H1 (cell line): ENCODE data around the gene WDFY4. TPM values are rescaled to one million over a fixed set of nuclear protein-coding genes. Genes with fewer than 3 reads are reported as not detected.
"Not testable (repeated sequence)": the region's sequence is repeated elsewhere in the genome, so short reads cannot be mapped to it uniquely, and the experiment has no call there.

Experiments used
- CTCF ChIA-PET: fragments of 300-600 bp; sonication (Branson Sonifier 250); formaldehyde crosslinking; loops from one replicate; lab custom pipeline; 2021; ENCODE audit not compliant: partially characterized antibody; lab: Charles Lee
- POLR2A ChIA-PET: fragments of 300-600 bp; sonication (Branson Sonifier 250); formaldehyde crosslinking; loops from one replicate; lab custom pipeline; 2021; ENCODE audit warnings: inconsistent platforms; ENCODE audit not compliant: partially characterized antibody; lab: Charles Lee
- DNase-seq, 2 experiments: peaks; one replicate each; pipeline versions ENCODE4 v3.0.0 to v3.0.0-alpha.2; 2010 to 2022; ENCODE audit warnings: low spot score in 2 of 2, low read depth in 1 of 2, mixed read lengths in 1 of 2
- FAIRE-seq: peaks from 2 replicates; lab custom pipeline; 2011; peaks lifted over from hg19 to GRCh38; lab: Jason Lieb, UNC
- H2AFZ ChIP-seq: 2 replicates; pipeline ENCODE4 v1.8.1; 2012; ENCODE audit warnings: low read length, inconsistent platforms
- H2AK5ac ChIP-seq: 2 replicates; pipeline ENCODE4 v1.6.1; 2013; ENCODE audit warnings: low read depth, low read length
- H2BK120ac ChIP-seq: replicated peaks from 2 replicates; pipeline ENCODE3; 2013; ENCODE audit warnings: low read depth, low read length, inconsistent platforms
- H2BK12ac ChIP-seq: 2 replicates; pipeline ENCODE4 v1.6.1; 2013; ENCODE audit warnings: low read depth, low read length
- H2BK15ac ChIP-seq: 2 replicates; pipeline ENCODE4 v1.6.1; 2013; ENCODE audit warnings: low read length
- H2BK20ac ChIP-seq: 2 replicates; pipeline ENCODE4 v1.6.1; 2013; ENCODE audit warnings: low read length
- H2BK5ac ChIP-seq: 2 replicates; pipeline ENCODE4 v1.6.1; 2013; ENCODE audit warnings: low read depth, low read length
- H3K14ac ChIP-seq: 2 replicates; pipeline ENCODE4 v1.6.1; 2013; ENCODE audit warnings: inconsistent platforms; ENCODE audit not compliant: insufficient read length
- H3K18ac ChIP-seq: 2 replicates; pipeline ENCODE4 v1.6.1; 2013; ENCODE audit warnings: low read length; ENCODE audit errors: extremely low read depth
- H3K23ac ChIP-seq: 2 replicates; pipeline ENCODE4 v1.6.1; 2013; ENCODE audit warnings: inconsistent platforms; ENCODE audit not compliant: insufficient read length
- H3K23me2 ChIP-seq: 2 replicates; pipeline ENCODE4 v1.6.1; 2013; ENCODE audit warnings: low read depth, low read length
- H3K27ac ChIP-seq: 2 replicates; pipeline ENCODE4 v1.6.1; 2011; ENCODE audit warnings: low read depth, low read length, inconsistent platforms
- H3K27me3 ChIP-seq, 4 experiments: replicated peaks in 1 of 4; 1 replicate in 1 of 4; 2 replicates in 3 of 4; pipeline versions ENCODE4 v1.6.1 to v1.8.1; 2011 to 2013; ENCODE audit warnings: low read length in 3 of 4, mild to moderate bottlenecking in 3 of 4, inconsistent platforms in 2 of 4, mixed read lengths in 2 of 4, moderate library complexity in 1 of 4; ENCODE audit not compliant: control insufficient read depth in 3 of 4, insufficient read depth in 3 of 4; ENCODE audit errors: extremely low read depth in 1 of 4
- H3K36me3 ChIP-seq, 4 experiments: 2 replicates each; pipeline versions ENCODE4 v1.6.1 to v1.8.1; 2011 to 2013; ENCODE audit warnings: mild to moderate bottlenecking in 4 of 4, low read length in 3 of 4, moderate library complexity in 2 of 4, control low read depth in 1 of 4, inconsistent platforms in 1 of 4; ENCODE audit not compliant: insufficient read depth in 4 of 4, control insufficient read depth in 2 of 4
- H3K4ac ChIP-seq: replicated peaks from 2 replicates; pipeline ENCODE3; 2013; ENCODE audit warnings: low read length, low read depth, mixed read lengths, inconsistent platforms; ENCODE audit not compliant: insufficient read length
- H3K4me1 ChIP-seq, 4 experiments: replicated peaks in 1 of 4; 1 replicate in 1 of 4; 2 replicates in 3 of 4; pipeline versions ENCODE4 v1.6.1 to v1.8.1; 2011 to 2013; ENCODE audit warnings: low read length in 3 of 4, inconsistent platforms in 2 of 4, mixed read lengths in 1 of 4; ENCODE audit not compliant: insufficient read depth in 4 of 4, control insufficient read depth in 3 of 4
- H3K4me2 ChIP-seq, 2 experiments: 2 replicates each; pipeline versions ENCODE4 v1.6.1 to v1.8.1; 2011 to 2013; ENCODE audit warnings: low read depth in 2 of 2, low read length in 2 of 2, control low read depth in 1 of 2, inconsistent platforms in 1 of 2, mild to moderate bottlenecking in 1 of 2; ENCODE audit not compliant: insufficient read depth in 1 of 2
- H3K4me3 ChIP-seq, 4 experiments: fragments of 200-600, 300-600 bp in 1 of 4; sonication (generic), shearing (Covaris generic), sonication (Bioruptor Twin) in 1 of 4; 2 replicates each; pipeline versions ENCODE4 v1.5.1 to v1.8.1; 2011 to 2016; ENCODE audit warnings: low read length in 4 of 4, low read depth in 3 of 4, control low read depth in 2 of 4, inconsistent platforms in 2 of 4, mild to moderate bottlenecking in 2 of 4, mixed read lengths in 1 of 4, moderate library complexity in 1 of 4; ENCODE audit not compliant: insufficient read depth in 2 of 4; ENCODE audit errors: extremely low read depth in 1 of 4
- H3K56ac ChIP-seq: replicated peaks from 2 replicates; pipeline ENCODE3; 2013; ENCODE audit warnings: low read depth, mild to moderate bottlenecking, mixed read lengths, low read length, inconsistent platforms; ENCODE audit not compliant: insufficient read length
- H3K79me1 ChIP-seq: 2 replicates; pipeline ENCODE4 v1.6.1; 2013; ENCODE audit warnings: low read depth, low read length, control low read depth
- H3K79me2 ChIP-seq, 2 experiments: 2 replicates each; pipeline versions ENCODE4 v1.6.1 to v1.8.1; 2012 to 2013; ENCODE audit warnings: low read length in 2 of 2, mild to moderate bottlenecking in 2 of 2, inconsistent platforms in 1 of 2; ENCODE audit not compliant: insufficient read depth in 2 of 2, control insufficient read depth in 1 of 2
- H3K9ac ChIP-seq, 4 experiments: replicated peaks in 1 of 4; 1 replicate in 1 of 4; 2 replicates in 3 of 4; pipeline versions ENCODE4 v1.6.1 to v1.8.1; 2011 to 2013; ENCODE audit warnings: low read depth in 3 of 4, low read length in 3 of 4, control low read depth in 2 of 4, mild to moderate bottlenecking in 2 of 4, moderate library complexity in 2 of 4, inconsistent platforms in 1 of 4; ENCODE audit errors: extremely low read depth in 1 of 4
- H3K9me3 ChIP-seq, 2 experiments: 2 replicates each; pipeline versions ENCODE4 v1.6.1 to v1.8.1; 2012 to 2013; ENCODE audit warnings: mild to moderate bottlenecking in 2 of 2, moderate library complexity in 2 of 2, control low read depth in 1 of 2, inconsistent platforms in 1 of 2, low read depth in 1 of 2, low read length in 1 of 2, mixed read lengths in 1 of 2; ENCODE audit not compliant: insufficient read depth in 2 of 2
- H4K20me1 ChIP-seq, 2 experiments: replicated peaks in 1 of 2; 2 replicates each; pipeline versions ENCODE3 to v1.8.1; 2011 to 2013; ENCODE audit warnings: inconsistent platforms in 2 of 2, low read length in 2 of 2, mild to moderate bottlenecking in 1 of 2; ENCODE audit not compliant: insufficient read depth in 2 of 2, control insufficient read depth in 1 of 2
- H4K5ac ChIP-seq: 2 replicates; pipeline ENCODE4 v1.6.1; 2013; ENCODE audit warnings: low read length, low read depth, mixed read lengths, inconsistent platforms; ENCODE audit not compliant: insufficient read length
- H4K8ac ChIP-seq: 2 replicates; pipeline ENCODE4 v1.8.0; 2013; ENCODE audit warnings: mild to moderate bottlenecking, moderate library complexity, low read length, inconsistent platforms; ENCODE audit not compliant: insufficient read depth; ENCODE audit errors: extremely low read depth
- H4K91ac ChIP-seq: replicated peaks from 2 replicates; pipeline ENCODE3; 2013; ENCODE audit warnings: low read length, mixed read lengths, inconsistent platforms; ENCODE audit not compliant: insufficient read length
- WGBS, 2 experiments: shearing (Covaris generic) in 1 of 2; methylation state at CpG; one replicate each; pipeline versions ENCODE4 v1.1.6 to v1.1.7; 2013 to 2015; ENCODE audit warnings: low lambda C conversion rate in 2 of 2, mixed read lengths in 2 of 2, inconsistent platforms in 1 of 2, low coverage in 1 of 2, missing lambda C conversion rate in 1 of 2; ENCODE audit not compliant: insufficient replicate concordance in 2 of 2, insufficient coverage in 1 of 2, insufficient read length in 1 of 2; ENCODE audit errors: extremely low coverage in 1 of 2, missing lambda C conversion rate in 1 of 2; 5-methylcytosine and 5-hydroxymethylcytosine counted together
- polyA plus RNA-seq, 7 experiments: library from polyadenylated mRNA; depleted of rRNA in 3 of 7; stranded (reverse) in 5 of 7; unstranded in 2 of 7; fragments of >200 nt in 5 of 7; fragments of 200-250 nt in 2 of 7; gene quantifications; 1 replicate in 5 of 7; 2 replicates in 1 of 7; 4 replicates in 1 of 7; pipeline versions ENCODE4 v1.2.1 to v1.2.3, GENCODE V29; 2011 to 2013; ENCODE audit warnings: missing spikeins in 2 of 7, mixed read lengths in 2 of 7
- total RNA-seq: library from RNA; stranded (reverse); fragmentation: NEBNext Ultra II Directional; extraction: Animal tissue kit (Norgen Biotek cat#: 25700); gene quantifications from 2 replicates; pipeline ENCODE4 v1.2.1, GENCODE V29; 2021

Gene WDFY4
- total and polyA plus RNA-seq, 2 of the 8 experiments (the other 6 are each of a cell fraction or from before 2014, with no cell fraction given): not detected

DNA sequence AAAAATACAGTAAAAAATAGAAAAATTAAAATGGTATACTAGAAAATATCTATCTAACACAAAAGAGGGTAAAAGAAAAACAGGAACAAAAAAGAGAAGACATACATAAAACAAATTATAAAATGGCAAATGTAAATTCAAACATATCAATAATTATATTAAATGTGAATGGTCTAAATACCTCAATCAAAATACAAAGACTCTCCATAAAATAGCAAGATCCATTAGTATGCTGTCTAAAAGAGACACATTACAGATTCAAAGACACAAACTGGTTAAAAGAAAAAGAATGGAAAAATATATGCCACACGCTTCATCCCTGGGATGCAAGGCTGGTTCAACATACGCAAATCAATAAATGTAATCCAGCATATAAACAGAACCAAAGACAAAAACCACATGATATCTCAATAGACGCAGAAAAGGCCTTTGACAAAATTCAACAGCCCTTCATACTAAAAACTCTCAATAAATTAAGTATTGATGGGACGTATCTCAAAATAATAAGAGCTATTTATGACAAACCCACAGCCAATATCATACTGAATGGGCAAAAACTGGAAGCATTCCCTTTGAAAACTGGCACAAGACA lies 43.5 kb upstream of the WDFY4 start:
- H4K91ac ChIP-seq, H3K23me2 ChIP-seq, H2BK120ac ChIP-seq, H2BK5ac ChIP-seq, H3K4me2 ChIP-seq, H2AFZ ChIP-seq, H3K56ac ChIP-seq, H3K79me1 ChIP-seq, H3K14ac ChIP-seq, H2AK5ac ChIP-seq, H4K5ac ChIP-seq, H2BK12ac ChIP-seq, FAIRE-seq, H3K27ac ChIP-seq, H3K4me3 ChIP-seq, H3K79me2 ChIP-seq, H3K23ac ChIP-seq, H3K18ac ChIP-seq, H3K9ac ChIP-seq, H4K8ac ChIP-seq, DNase-seq, H2BK20ac ChIP-seq, H3K27me3 ChIP-seq, H3K4me1 ChIP-seq, H2BK15ac ChIP-seq, H4K20me1 ChIP-seq, H3K9me3 ChIP-seq, POLR2A ChIA-PET, H3K4ac ChIP-seq, H3K36me3 ChIP-seq: not testable (repeated sequence)
- CTCF ChIA-PET: interaction anchor here (1.4 kb wide), 1 partner anchor 33 kb away, joined by 3 read pairs; no protein-coding TSS in a partner anchor
- WGBS, 2 experiments: 87% methylated on average over 4 of the region's 4 CpGs; no CpG with 5 or more reads in 1 of the 2 experiments
